OCI-LY7 (cell line): Measurements from ENCODE around the gene DTYMK. TPM values are rescaled to one million over a fixed set of nuclear protein-coding genes. Genes with fewer than 3 reads are reported as not detected.

Experiments used
- BruUV-seq: library from RNA; stranded (reverse); fragments of 400-500 nt; replicated peaks from 2 replicates; lab custom pipeline; 2021; lab: Mats Ljungman, UMichigan
- CTCF ChIA-PET: fragments of 300-600 bp; sonication (Branson Sonifier 250); formaldehyde crosslinking; loops from one replicate; lab custom pipeline; 2022; ENCODE audit warnings: antibody characterized with exemption; ENCODE audit not compliant: unreplicated experiment; lab: Charles Lee
- POLR2A ChIA-PET: fragments of 300-600 bp; sonication (Branson Sonifier 250); formaldehyde crosslinking; loops from one replicate; lab custom pipeline; 2022; ENCODE audit warnings: antibody characterized with exemption; lab: Charles Lee
- DNase-seq: peaks from one replicate; pipeline ENCODE4 v3.0.0-alpha.2; 2015; ENCODE audit warnings: low spot score
- H2AFZ ChIP-seq: fragments of 200-600 bp; sonication (generic), shearing (Covaris generic); 2 replicates; pipeline ENCODE4 v1.6.1; 2014; ENCODE audit warnings: mild to moderate bottlenecking, antibody characterized with exemption, low read length, moderate library complexity
- H3K27ac ChIP-seq: fragments of 200-600 bp; sonication (generic); 2 replicates; pipeline ENCODE4 v1.5.1; 2014; ENCODE audit warnings: mixed run types, low read depth, mild to moderate bottlenecking, moderate library complexity, low read length, inconsistent platforms; ENCODE audit not compliant: poor library complexity, severe bottlenecking
- H3K36me3 ChIP-seq: fragments of 200-600 bp; sonication (generic); 2 replicates; pipeline ENCODE4 v1.6.1; 2014; ENCODE audit warnings: mild to moderate bottlenecking, antibody characterized with exemption, low read length, moderate library complexity, mixed read lengths; ENCODE audit not compliant: insufficient read depth
- H3K4me1 ChIP-seq: fragments of 200-600 bp; sonication (generic); 2 replicates; pipeline ENCODE4 v1.5.1; 2014; ENCODE audit warnings: mild to moderate bottlenecking, low read length; ENCODE audit not compliant: insufficient read depth, poor library complexity, severe bottlenecking
- H3K4me2 ChIP-seq: fragments of 200-600 bp; sonication (generic); 2 replicates; pipeline ENCODE4 v1.6.1; 2014; ENCODE audit warnings: mild to moderate bottlenecking, low read length
- H3K4me3 ChIP-seq: fragments of 200-600 bp; sonication (generic); 2 replicates; pipeline ENCODE4 v1.5.1; 2014; ENCODE audit warnings: mild to moderate bottlenecking, low read depth, low read length; ENCODE audit not compliant: poor library complexity, severe bottlenecking
- H3K79me2 ChIP-seq: fragments of 200-600 bp; sonication (generic); 2 replicates; pipeline ENCODE4 v1.6.1; 2016; ENCODE audit warnings: low read depth, mild to moderate bottlenecking, low read length, moderate library complexity, mixed read lengths; ENCODE audit not compliant: insufficient read depth
- H3K9me2 ChIP-seq: fragments of 200-600 bp; sonication (generic); 2 replicates; pipeline ENCODE4 v1.6.1; 2016; ENCODE audit warnings: mild to moderate bottlenecking, low read length, mixed read lengths; ENCODE audit not compliant: insufficient read depth
- H3K9me3 ChIP-seq: fragments of 200-600 bp; sonication (generic); 2 replicates; pipeline ENCODE4 v1.6.1; 2014; ENCODE audit warnings: mild to moderate bottlenecking, mixed run types, low read length, mixed read lengths
- H4K20me1 ChIP-seq: fragments of 200-600 bp; sonication (generic); 2 replicates; pipeline ENCODE4 v1.6.1; 2014; ENCODE audit warnings: mild to moderate bottlenecking, antibody characterized with exemption, low read length, moderate library complexity, mixed read lengths; ENCODE audit not compliant: insufficient read depth
- EZH2phosphoT487 ChIP-seq: fragments of 200-600 bp; sonication (generic); IDR thresholded peaks from 2 replicates; pipeline ENCODE4 v1.6.1; 2018; ENCODE audit warnings: low read depth, borderline replicate concordance, mild to moderate bottlenecking, mixed run types, antibody characterized with exemption, low read length, moderate library complexity, mixed read lengths
- intact Hi-C: fragments of 100-400 bp; cut with micrococcal nuclease; formaldehyde crosslinking; loops from one replicate; pipeline ENCODE4 v1.10.0; 2022; ENCODE audit not compliant: unreplicated experiment
- total RNA-seq, 2 experiments: library from RNA; depleted of rRNA in 1 of 2; stranded (reverse); fragments of >200 nt in 1 of 2; shearing (Covaris generic) in 1 of 2; gene quantifications; 2 replicates each; pipeline ENCODE4 v1.2.3, GENCODE V29; 2014 to 2022
- TF ChIP-seq, protein P1 (sequence below): fragments of 200-600 bp; sonication (generic); conservative IDR thresholded peaks from 2 replicates; pipeline ENCODE4 v1.5.1; 2014; ENCODE audit warnings: mild to moderate bottlenecking, antibody characterized with exemption, low read length, moderate library complexity, mixed read lengths

DTYMK gene
- total RNA-seq, 2 experiments from 2014 or later, result 118 to 129 TPM

DNA sequence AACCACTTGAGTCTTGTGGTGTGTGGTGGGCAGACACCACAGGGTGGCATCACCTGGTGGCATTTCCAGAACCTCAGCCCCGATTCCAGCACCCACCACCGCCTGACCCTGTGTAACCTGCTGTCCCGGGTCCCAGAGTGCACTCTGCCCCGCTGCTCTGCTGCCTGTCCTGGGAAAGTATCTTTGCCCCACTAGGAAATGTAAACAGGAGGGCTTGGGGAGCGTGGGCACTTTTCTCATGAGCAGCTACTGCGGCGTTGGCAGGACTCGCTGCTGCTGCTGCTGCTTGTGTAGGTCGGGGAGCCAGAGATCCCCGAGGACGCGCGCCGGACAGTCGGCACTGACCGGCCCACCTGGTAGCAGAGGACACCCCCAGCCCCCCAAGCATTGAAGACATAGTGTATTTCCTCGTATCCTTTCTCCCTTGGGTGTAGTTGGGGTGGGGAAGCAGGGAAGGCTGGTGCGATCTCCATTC lies 13.4 kb downstream of the DTYMK start:
- CTCF ChIA-PET, result no interaction called here
- H4K20me1 ChIP-seq, result no peaks in the 10 kb centered on the region
- POLR2A ChIA-PET, result no interaction called here
- H3K27ac ChIP-seq, result no peak overlapping the region
- TF ChIP-seq, protein P1, sequence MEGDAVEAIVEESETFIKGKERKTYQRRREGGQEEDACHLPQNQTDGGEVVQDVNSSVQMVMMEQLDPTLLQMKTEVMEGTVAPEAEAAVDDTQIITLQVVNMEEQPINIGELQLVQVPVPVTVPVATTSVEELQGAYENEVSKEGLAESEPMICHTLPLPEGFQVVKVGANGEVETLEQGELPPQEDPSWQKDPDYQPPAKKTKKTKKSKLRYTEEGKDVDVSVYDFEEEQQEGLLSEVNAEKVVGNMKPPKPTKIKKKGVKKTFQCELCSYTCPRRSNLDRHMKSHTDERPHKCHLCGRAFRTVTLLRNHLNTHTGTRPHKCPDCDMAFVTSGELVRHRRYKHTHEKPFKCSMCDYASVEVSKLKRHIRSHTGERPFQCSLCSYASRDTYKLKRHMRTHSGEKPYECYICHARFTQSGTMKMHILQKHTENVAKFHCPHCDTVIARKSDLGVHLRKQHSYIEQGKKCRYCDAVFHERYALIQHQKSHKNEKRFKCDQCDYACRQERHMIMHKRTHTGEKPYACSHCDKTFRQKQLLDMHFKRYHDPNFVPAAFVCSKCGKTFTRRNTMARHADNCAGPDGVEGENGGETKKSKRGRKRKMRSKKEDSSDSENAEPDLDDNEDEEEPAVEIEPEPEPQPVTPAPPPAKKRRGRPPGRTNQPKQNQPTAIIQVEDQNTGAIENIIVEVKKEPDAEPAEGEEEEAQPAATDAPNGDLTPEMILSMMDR, result no peak
- TF ChIP-seq EZH2phosphoT487, result no peak
- H3K9me3 ChIP-seq, result no peaks in the 10 kb centered on the region
- H3K79me2 ChIP-seq, result no peaks in the 10 kb centered on the region
- H3K9me2 ChIP-seq, result no peaks in the 10 kb centered on the region
- no TSS peak for BruUV-seq
- no peak overlapping the region for H2AFZ ChIP-seq
- H3K4me1 ChIP-seq, result no peaks in the 10 kb centered on the region
- no peak for DNase-seq
- peaks cover 88% of the 10 kb centered on the region for H3K36me3 ChIP-seq
- no peak overlapping the region for H3K4me3 ChIP-seq
- no peak overlapping the region for H3K4me2 ChIP-seq
- intact Hi-C loops, result no loop called here

DNA sequence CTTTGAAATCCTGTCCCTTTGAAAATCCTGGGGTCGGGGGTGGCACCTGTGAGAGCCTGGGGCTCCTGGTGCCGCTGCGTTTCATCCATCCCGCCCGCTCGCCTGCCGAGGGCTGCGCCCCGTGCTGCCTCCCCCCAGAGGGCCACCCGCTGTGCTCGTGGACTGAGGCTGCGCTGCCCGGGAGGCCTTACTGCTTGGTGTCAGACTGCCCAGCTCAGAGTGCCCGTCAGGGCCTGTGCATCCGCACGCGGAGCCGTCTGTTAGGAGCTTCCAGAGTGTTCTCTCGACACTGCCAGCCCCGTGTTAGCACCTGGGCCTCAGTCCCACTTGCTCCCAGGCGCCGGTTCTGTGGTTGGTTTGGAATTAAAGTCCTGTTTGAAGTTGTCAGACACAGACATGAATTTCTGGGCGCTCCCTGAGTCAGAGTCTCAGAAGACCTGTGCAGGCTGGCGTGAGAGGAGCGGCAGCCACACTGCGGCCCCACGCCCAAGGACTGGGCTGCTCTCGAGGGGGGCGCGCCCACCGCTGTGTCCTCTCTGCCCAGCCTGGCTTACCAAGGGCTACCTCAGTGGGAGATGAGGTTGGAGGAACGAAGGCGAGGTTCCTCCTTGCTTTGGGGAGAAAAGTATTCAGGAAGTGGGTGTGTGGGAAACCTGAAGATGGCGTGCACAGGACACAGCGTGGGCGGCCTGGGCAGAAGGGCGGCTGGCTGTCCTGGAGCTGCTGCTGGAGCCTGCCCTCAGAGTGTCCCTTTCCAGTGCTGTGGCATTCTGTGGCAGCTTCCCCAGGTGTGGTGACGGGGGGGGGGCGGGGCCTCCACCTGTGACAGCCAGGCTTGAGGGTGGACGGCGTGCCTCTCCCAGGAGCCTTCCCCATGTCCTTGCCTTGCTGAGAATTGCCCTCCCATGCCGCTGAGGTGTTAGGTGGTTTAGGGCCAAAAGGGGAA lies 14.1 kb downstream of the DTYMK start:
- no peak for DNase-seq
- intact Hi-C loops, result no loop called here
- no peak for TF ChIP-seq EZH2phosphoT487
- TF ChIP-seq, protein P1, result no peak
- Histone ChIP-seq H3K36me3 (peaks cover 88% of the 10 kb centered on the region), H3K4me2 (no peak overlapping the region), H4K20me1 (no peaks in the 10 kb centered on the region), H3K79me2 (no peaks in the 10 kb centered on the region), H3K9me2 (no peaks in the 10 kb centered on the region), H3K4me3 (no peak overlapping the region), H3K4me1 (no peaks in the 10 kb centered on the region), H2AFZ (no peak overlapping the region), H3K27ac (no peak overlapping the region), H3K9me3 (no peaks in the 10 kb centered on the region)
- POLR2A ChIA-PET, result no interaction called here
- BruUV-seq, result no TSS peak
- CTCF ChIA-PET, result no interaction called here
